ENCODE measurements around the gene MMS22L.

The MMS22L gene

GRCh38 chr6:97138581-97138980, 144.4 kb downstream of the MMS22L start:
- DNase-seq: no peak

- no peak for DNase-seq
Observed at GRCh38 chr6:97136626-97137358, 146.2 kb downstream of the MMS22L start.

DNA sequence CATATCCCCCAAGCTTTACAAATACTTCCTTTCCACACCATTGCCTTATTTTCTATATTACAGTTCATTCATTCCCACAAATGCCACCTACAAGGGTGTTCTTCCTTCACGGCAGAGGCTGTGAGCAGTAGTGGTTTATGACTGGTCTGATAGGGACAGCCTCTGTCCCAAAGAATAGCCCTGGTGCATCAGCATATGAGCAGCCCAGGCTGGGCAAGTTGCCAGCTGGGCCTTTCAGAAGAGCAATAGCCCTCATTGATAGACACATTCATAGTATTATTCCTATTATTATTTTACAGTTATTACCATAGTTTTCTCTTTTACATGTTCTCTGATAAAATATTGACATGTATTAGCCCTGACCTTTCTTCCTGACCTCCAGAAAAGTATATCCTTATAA, 149.9 kb downstream of the MMS22L start:
- DNase-seq: no peak

GRCh38 chr6:97129106-97129505, 153.9 kb downstream of the MMS22L start:
- no peak for DNase-seq

DNA sequence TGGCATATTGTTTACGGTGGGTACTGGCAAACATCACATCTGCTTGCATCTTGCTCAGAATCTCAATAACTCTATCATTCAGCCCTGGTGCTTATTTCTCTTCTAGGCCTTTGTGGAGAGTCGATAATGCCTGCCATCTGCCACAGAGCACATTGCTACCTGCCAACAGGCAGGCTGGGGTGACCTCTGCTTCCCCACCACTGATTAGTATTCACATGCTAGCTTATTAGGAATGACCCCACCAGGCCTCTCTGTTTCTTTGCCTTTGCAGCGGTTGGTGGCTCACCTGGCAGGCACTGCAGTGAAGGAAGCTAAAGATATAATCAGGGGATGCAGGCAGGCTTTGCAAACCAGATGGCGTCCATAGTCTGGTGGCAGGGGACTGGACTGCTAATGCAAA, 154.5 kb downstream of the MMS22L start:
- DNase-seq: no peak

- no peak for DNase-seq
Observed at GRCh38 chr6:97123652-97124051, 159.4 kb downstream of the MMS22L start.

DNA sequence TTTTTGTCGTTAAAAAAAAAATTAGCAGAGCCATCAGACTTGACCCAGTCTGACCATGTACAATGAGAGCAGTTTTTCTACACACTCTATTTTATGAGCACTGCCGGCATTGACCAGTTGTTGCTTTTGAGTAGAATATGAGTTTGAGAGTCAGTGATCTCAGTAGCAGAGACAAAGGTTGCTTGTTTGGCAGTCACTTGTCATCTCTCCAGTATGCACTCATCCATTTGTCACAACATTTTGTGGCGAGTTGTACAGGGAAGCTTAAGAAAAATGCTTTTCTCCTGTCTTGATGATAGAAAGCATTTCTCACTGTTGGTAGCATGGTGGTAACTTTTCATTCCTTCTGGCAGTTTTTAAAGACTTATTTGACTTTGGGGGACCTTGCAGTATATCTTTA, 159.9 kb downstream of the MMS22L start:
- DNase-seq: no peak

- no peak for DNase-seq
Observed at GRCh38 chr6:97120511-97120910, 162.5 kb downstream of the MMS22L start.

DNA sequence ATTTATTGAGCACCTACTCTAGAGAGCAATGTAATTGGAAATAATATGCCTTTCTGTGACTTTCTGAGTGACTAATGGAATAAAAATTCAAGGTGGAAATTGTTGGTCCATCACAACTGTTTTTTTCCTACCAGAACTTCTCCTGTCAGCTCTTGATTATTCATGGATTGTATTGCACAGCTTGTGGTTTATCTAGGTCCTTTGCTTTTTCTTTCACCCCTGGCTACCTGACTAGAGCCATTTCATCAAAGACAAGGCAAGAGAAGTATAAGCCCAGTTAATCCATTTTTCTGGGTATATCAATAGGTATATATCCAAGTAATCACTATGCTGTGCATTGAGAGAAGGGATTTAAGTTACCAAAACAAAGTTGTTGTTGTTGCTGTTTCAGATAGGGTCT, 168.4 kb downstream of the MMS22L start:
- no peak for DNase-seq

DNA sequence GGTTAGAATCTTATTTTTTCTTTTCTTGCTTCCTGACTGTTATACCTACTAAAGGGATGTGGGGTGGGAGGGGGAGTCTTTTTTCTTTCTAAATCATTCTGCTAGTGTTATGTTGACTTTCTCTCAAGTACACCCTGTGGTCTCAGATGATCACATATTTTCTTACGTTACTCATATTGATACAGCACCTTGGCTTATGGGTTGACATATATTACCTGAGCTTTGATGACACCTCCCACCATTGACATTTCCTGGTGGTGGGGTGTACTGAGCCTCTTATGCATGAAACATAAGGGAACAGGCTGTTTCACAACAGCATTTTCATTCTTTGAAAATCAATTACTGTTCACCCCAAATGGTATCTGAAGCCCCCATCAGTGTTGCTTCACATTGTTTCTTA, 169.8 kb downstream of the MMS22L start:
- DNase-seq: no peak

- no peak for DNase-seq
Observed at GRCh38 chr6:97111243-97111642, 171.8 kb downstream of the MMS22L start.

DNA sequence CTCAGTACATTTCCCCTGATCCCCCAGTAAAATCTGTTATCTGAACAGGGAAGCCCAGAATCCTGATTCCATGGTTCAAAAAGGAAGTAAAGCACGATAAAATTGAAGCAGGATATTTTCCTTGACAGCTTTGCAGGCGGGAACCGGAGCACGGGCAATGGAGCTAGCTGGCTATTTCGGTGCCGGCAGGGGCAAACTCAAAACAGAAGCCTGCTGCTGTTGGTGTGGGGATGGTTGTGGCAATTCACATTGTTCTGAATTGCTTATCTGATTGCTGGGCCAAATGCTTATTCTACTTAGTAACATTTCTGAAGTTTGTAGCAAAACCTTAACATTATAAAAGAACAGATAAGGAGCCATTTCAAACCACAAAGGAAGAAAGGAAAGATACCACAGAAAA, 172.4 kb downstream of the MMS22L start:
- DNase-seq: no peak

- DNase-seq: no peak
Observed at GRCh38 chr6:97110149-97110548, 172.9 kb downstream of the MMS22L start.

- no peak for DNase-seq
Observed at GRCh38 chr6:97109444-97109843, 173.6 kb downstream of the MMS22L start.

DNA sequence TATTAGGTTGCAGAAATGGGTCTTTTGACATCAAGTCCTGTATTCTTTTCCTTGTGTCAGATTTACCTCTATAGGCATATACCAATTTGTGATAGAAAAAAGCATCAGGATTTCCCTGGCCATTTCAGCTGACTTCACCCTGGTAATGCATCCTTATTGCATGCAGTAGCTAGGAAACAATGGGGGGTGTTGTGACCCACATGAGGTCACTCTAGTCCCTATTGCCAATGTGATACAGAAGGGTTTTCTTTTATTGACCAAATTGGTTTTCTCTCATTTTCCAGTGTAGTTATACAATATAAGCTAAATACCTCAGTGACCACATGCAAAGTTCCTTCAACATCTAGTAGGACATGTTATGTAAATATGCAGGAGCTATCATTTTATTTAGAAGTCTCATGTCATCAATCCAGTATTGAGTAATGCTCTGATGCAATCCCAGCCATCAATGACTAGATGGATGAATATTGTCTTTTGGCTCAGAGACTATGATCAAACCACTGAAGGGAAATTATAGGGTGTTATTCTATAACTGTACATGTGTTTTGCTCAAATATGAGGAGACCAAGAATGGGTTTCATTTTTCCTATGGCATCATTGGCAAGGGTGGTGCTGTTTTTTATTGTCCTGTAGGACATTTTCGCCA, 180.7 kb downstream of the MMS22L start:
- DNase-seq: no peak

- no peak for DNase-seq
Observed at GRCh38 chr6:97100696-97101095, 182.3 kb downstream of the MMS22L start.

GRCh38 chr6:97097068-97098047, 185.7 kb downstream of the MMS22L start:
- no peak for DNase-seq

GRCh38 chr6:97095311-97095850, 187.6 kb downstream of the MMS22L start:
- no peak for DNase-seq

DNA sequence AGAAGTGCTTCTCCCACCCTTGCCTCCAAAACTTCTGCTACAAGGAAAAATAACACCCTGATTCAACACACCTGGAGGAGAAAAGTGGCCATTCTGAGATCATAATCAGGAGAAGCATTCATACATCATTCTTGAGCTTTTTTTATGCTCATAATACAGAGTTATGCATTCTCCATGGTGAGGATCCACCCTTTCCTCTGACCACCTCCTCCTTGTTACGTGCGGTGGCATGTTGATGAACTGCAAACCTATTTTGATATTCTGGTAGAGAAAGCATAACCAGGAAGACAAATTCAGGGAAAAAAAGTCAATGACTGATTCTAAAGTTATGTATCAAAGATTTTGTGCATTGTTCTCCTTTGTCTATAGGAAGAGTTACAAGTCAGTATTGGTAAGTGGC, 188.6 kb downstream of the MMS22L start:
- no peak for DNase-seq

DNA sequence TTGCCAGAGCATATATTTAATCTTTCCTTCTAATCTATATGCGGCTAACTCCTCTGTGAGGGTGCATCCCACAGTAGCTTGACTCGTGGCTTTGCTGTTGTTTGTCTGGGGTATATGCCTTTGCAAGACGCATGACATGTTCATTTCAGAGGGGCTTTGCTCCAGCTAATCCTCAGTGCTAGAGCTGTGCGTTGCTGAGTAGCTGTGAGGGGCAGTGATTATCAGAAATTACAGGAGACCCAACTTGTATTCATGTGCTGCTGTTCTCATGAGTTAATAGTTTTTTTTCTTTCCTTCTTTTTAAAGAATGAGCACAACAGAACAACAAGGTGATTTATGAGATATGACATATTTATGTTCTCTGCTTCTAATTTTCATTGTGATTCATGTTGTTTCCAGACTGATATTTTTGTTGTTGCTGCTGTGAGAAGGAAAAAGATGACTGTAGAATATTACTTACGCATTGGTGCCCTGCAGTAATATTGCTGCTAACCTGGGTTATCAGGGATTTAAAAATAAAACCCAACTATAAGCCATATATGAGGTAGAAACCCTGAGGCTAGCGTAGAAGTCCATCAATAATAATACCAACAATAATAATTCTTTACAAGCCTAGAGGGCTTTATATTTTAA, 190.2 kb downstream of the MMS22L start:
- no peak for DNase-seq

Measured in activated CD4-positive, CD25-positive, alpha-beta regulatory T cell treated with anti-CD3 and anti-CD28 coated beads, Interleukin-2, amount 50 U/mL, for 72 hours (primary cell).